ENCODE measurements around the gene SFTPD. TPM values are rescaled to one million over a fixed set of nuclear protein-coding genes. Genes with fewer than 3 reads are reported as not detected.
A peak's percentile ranks its signal among the peaks of the same experiment; 100 is the strongest.
"Not testable (repeated sequence)": the region's sequence is repeated elsewhere in the genome, so short reads cannot be mapped to it uniquely, and the experiment has no call there.

The SFTPD gene
- total RNA-seq, 1 experiment from 2014 or later = 0.39 TPM

DNA sequence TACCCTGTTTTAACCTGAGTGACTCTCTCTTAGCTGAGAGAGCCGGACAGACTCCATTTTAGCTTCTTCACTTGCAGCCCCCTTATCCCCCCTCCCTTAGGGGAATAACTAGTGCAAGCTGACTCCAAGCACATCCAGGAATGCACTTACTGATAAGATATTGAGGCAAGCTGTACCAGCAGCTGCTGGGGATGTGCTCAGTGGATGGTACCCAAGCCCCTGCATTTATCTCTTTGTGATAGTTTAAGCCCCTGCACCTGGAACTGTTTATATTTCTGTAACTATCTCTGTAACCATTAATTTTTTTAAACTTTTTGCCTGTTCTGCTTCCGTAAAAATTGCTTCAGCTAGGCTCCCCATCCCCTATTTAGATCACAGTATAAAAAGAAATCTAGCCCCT, 37.8 kb upstream of the SFTPD start:
- H3K27me3 Mint-ChIP-seq (ENCODE audit: insufficient read depth, unreplicated experiment); DNase-seq; H3K36me3 Mint-ChIP-seq (ENCODE audit: insufficient read depth, unreplicated experiment); H3K27ac Mint-ChIP-seq (ENCODE audit: unreplicated experiment); POLR2A ChIA-PET; BruUV-seq (replicated peaks); H3K4me3 ChIP-seq (ENCODE audit: low read depth, low read length); H3K4me1 Mint-ChIP-seq (ENCODE audit: low read depth, unreplicated experiment); CTCF ChIA-PET; H3K4me1 ChIP-seq; H3K27me3 ChIP-seq (replicated peaks; ENCODE audit: control insufficient read depth, insufficient read depth, low read length); H3K4me3 Mint-ChIP-seq (ENCODE audit: unreplicated experiment); H3K36me3 ChIP-seq (ENCODE audit: control insufficient read depth, insufficient read depth, low read length); intact Hi-C loops (cut with micrococcal nuclease; ENCODE audit: unreplicated experiment): not testable (repeated sequence)
- H3K9me3 ChIP-seq = peaks cover 32% of the 10 kb centered on the region
- peaks cover 40% of the 10 kb centered on the region for H3K9me3 Mint-ChIP-seq (ENCODE audit: unreplicated experiment)

DNA sequence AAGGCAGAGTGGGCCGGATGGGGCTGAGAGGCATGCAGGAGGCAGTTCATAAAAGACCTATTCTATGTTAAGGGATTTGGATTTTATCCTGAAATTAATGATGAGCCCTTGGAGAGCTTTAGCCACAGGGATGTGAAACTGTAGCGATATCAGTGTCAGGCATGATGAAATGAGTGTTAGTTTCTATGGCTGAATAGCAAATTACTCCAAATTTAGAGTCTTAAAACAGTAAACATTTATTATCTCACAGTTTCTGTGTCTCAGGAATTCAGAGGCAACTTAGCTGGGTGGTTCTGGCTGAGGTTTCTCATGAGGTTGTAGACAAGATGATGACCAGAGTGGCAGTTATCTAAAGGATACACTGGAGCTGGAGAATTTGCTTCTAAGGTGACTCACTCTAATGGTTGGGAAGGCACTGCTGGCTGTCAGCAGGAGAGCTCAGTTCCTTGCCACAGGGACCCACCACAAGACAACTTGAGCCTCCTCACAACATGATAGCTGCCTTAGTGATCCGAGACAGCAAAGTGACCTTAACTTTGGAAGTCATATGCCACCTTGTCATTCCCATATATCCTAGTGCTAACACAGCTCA, 36.7 kb upstream of the SFTPD start:
- no TSS peak for BruUV-seq (replicated peaks)
- H3K27ac Mint-ChIP-seq (ENCODE audit: unreplicated experiment) = no peak overlapping the region
- peaks cover 8% of the 10 kb centered on the region for H3K4me1 Mint-ChIP-seq (ENCODE audit: low read depth, unreplicated experiment)
- intact Hi-C loops (cut with micrococcal nuclease; ENCODE audit: unreplicated experiment) = no loop called here
- no peak for DNase-seq
- Histone ChIP-seq H3K4me1 (peaks cover 5% of the 10 kb centered on the region; the same call in 1 of the 2 replicates), H3K36me3 (ENCODE audit: control insufficient read depth, insufficient read depth, low read length) (no peaks in the 10 kb centered on the region), H3K4me3 (ENCODE audit: low read depth, low read length) (no peak overlapping the region), H3K27me3 (replicated peaks; ENCODE audit: control insufficient read depth, insufficient read depth, low read length) (no peaks in the 10 kb centered on the region), H3K9me3 (peaks cover 24% of the 10 kb centered on the region)
- no peak overlapping the region for H3K4me3 Mint-ChIP-seq (ENCODE audit: unreplicated experiment)
- H3K9me3 Mint-ChIP-seq (ENCODE audit: unreplicated experiment) = peaks cover 30% of the 10 kb centered on the region
- POLR2A ChIA-PET = no interaction called here
- peaks cover 9% of the 10 kb centered on the region for H3K27me3 Mint-ChIP-seq (ENCODE audit: insufficient read depth, unreplicated experiment)
- CTCF ChIA-PET = no interaction called here
- H3K36me3 Mint-ChIP-seq (ENCODE audit: insufficient read depth, unreplicated experiment) = peaks cover 6% of the 10 kb centered on the region
- TF ChIP-seq, protein P1, sequence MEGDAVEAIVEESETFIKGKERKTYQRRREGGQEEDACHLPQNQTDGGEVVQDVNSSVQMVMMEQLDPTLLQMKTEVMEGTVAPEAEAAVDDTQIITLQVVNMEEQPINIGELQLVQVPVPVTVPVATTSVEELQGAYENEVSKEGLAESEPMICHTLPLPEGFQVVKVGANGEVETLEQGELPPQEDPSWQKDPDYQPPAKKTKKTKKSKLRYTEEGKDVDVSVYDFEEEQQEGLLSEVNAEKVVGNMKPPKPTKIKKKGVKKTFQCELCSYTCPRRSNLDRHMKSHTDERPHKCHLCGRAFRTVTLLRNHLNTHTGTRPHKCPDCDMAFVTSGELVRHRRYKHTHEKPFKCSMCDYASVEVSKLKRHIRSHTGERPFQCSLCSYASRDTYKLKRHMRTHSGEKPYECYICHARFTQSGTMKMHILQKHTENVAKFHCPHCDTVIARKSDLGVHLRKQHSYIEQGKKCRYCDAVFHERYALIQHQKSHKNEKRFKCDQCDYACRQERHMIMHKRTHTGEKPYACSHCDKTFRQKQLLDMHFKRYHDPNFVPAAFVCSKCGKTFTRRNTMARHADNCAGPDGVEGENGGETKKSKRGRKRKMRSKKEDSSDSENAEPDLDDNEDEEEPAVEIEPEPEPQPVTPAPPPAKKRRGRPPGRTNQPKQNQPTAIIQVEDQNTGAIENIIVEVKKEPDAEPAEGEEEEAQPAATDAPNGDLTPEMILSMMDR (IDR thresholded peaks at IDR 0.05; ENCODE audit: insufficient read depth in 1 of 2, low read depth in 1 of 2, low read length in 1 of 2, severe bottlenecking in 1 of 2, unreplicated experiment in 1 of 2) = no peak

GRCh38 chr10:79984851-79985250, 35.9 kb upstream of the SFTPD start:
- Histone ChIP-seq H3K36me3 (ENCODE audit: control insufficient read depth, insufficient read depth, low read length) (no peaks in the 10 kb centered on the region), H3K4me1 (peaks cover 5% of the 10 kb centered on the region; the same call in 1 of the 2 replicates), H3K4me3 (ENCODE audit: low read depth, low read length) (no peak overlapping the region), H3K9me3 (peaks cover 17% of the 10 kb centered on the region), H3K27me3 (replicated peaks; ENCODE audit: control insufficient read depth, insufficient read depth, low read length) (no peaks in the 10 kb centered on the region)
- peak in 1 of 2 experiments; percentile 23 for DNase-seq
- intact Hi-C loops (cut with micrococcal nuclease; ENCODE audit: unreplicated experiment) = no loop called here
- Mint-ChIP-seq H3K27me3 (ENCODE audit: insufficient read depth, unreplicated experiment) (peaks cover 9% of the 10 kb centered on the region), H3K4me3 (ENCODE audit: unreplicated experiment) (no peak overlapping the region), H3K27ac (ENCODE audit: unreplicated experiment) (no peak overlapping the region), H3K36me3 (ENCODE audit: insufficient read depth, unreplicated experiment) (peaks cover 6% of the 10 kb centered on the region), H3K4me1 (ENCODE audit: low read depth, unreplicated experiment) (peaks cover 8% of the 10 kb centered on the region), H3K9me3 (ENCODE audit: unreplicated experiment) (peaks cover 22% of the 10 kb centered on the region)
- ChIA-PET POLR2A (no interaction called here), CTCF (no interaction called here)
- no TSS peak for BruUV-seq (replicated peaks)
- TF ChIP-seq, protein P1 (IDR thresholded peaks at IDR 0.05; ENCODE audit: insufficient read depth in 1 of 2, low read depth in 1 of 2, low read length in 1 of 2, severe bottlenecking in 1 of 2, unreplicated experiment in 1 of 2) = no peak

Data from Caco-2 (cell line).